Stimulated activated CD4-positive, alpha-beta T cell treated with anti-CD3 and anti-CD28 coated beads, Interleukin-1b, Interleukin-23, amount 100 ng/mL, for 48 hours (primary cell): ENCODE results near the gene TRAPPC2L.
"Not testable (repeated sequence)": the region's sequence is repeated elsewhere in the genome, so short reads cannot be mapped to it uniquely, and the experiment has no call there.

Source experiments
- DNase-seq: peaks from one replicate; pipeline ENCODE4 v3.0.0-alpha.2; 2020

Gene TRAPPC2L

DNA sequence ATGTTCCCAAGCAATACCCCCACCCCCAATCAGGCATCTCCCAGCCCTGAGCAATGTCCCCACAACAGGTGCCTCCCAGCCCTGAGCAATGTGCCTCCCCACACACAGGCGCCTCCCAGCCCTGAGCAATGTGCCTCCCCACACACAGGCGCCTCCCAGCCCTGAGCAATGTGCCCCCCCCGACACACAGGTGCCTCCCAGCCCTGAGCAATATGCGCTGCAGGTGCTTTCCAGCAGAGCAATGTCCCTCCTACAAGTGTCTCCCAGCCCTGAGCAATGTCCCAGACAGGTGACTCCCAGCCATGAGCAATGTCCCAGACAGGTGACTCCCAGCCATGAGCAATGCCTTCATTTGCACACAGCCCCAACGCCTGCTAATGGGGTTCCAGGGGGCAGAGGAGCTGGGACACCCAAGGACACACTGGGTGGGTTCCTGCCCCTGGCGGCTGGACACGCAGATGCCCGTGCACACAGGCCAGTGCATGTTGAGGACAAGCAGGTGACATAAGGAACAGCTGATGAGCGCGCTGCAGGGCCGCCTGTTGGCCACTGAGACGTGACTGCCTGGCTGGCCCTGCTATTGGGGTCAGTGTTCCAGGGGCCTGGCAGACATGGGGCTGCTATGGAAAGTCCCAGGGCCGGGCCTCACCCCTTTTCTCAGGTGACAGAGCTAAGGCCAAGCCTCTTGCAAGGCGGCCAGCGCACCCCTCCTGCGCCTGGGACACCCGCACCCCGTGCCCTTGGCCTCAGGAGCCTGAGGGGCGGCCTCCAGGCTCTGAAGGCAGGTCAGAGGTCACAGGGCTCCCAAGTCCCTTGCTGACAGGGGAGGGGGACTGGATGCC, 36.4 kb downstream of the TRAPPC2L start:
- DNase-seq: no peak

- DNase-seq: not testable (repeated sequence)
Measured at GRCh38 chr16:88894266-88894665, 37.3 kb downstream of the TRAPPC2L start.

DNA sequence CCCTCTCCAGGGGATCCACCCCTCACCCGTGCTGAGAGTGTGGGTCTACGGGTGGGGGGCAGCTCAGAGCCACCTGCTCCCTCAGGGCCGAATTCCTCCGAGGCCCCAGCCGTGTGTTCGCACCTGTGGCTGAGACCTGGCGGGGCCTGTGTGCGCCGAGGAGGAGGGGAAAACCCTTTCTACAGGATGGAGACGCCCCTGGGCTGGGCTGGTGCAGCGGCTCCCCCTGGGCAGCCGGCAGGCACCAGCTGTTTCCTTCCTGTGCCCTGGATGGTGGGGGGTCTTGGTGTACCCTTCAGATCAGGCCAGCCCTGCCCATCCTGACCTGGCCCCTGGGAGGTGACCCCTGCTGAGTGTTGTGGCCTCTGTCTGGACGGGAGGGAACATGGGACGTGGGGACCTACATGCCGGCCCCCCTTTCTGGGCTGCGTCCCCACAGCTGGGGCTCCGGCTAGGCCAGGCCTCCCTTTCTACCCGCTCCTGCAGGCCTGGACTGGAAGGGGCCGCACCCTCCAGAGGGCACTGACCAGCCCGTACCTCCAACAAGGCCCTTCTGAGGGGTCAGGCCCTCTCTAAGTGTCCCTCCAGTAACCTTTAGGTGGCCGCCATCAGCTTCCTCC, 37.9 kb downstream of the TRAPPC2L start:
- no peak for DNase-seq

DNA sequence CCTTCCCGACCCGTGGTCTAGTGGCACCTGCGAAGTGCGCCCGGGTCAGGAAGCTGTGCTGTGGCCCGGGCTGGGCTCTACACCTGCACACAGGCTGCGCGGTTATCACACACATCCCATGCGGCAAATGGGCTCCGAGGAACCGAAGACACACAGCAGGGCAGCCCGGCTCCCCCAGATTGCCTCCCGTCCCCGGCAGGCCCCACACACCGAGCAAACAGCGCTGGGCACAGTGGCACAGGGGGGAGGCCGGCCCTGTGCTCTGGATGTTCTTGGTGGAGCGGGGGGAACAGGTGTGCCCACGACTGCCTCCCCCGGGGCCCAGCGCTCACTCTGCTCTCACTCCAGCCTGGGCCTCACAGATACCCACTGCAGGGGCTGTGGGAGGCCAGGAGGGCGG, 38.4 kb downstream of the TRAPPC2L start:
- DNase-seq: no peak

DNA sequence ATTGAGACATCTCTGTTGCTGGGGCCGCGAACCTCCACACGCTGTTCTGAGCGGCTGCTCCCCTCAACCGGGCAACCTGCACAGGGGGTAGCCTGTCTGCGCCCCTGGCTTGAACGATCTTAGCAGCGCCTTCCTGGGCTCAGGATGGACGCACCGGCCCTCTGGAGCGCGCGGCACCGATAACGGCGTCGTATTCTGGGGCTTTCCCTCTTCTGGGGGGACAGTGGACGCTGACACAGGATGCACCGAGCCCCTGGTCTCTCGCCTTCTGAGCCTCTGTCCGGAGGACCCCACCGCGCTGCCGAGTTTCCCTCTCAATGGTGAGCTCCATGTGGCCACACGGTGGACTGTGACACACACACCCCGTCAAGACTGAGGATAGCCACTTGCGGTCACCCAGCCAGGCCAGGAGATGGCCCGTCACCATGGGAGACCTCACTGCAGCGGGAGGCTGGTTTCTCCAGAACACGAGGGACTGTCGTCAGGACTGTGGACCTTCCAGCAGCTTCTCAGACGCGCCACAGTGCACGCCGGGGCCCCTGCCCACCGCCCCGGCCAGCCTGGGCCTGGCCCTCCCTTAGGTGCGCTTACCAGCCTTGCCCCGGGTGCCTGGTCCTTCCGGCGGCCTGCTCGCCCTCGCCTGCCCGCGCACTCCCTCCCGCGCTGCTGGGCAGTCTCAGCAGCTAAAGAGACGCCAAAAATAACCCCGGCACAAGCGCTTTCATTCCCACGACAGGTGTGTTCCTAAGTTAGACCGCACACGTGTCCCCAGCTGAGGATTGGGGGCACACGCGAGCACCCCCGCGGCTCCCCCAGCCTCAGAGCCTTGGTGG, 39.5 kb downstream of the TRAPPC2L start:
- DNase-seq: no peak

GRCh38 chr16:88897696-88898425, 40.9 kb downstream of the TRAPPC2L start:
- DNase-seq: no peak

DNA sequence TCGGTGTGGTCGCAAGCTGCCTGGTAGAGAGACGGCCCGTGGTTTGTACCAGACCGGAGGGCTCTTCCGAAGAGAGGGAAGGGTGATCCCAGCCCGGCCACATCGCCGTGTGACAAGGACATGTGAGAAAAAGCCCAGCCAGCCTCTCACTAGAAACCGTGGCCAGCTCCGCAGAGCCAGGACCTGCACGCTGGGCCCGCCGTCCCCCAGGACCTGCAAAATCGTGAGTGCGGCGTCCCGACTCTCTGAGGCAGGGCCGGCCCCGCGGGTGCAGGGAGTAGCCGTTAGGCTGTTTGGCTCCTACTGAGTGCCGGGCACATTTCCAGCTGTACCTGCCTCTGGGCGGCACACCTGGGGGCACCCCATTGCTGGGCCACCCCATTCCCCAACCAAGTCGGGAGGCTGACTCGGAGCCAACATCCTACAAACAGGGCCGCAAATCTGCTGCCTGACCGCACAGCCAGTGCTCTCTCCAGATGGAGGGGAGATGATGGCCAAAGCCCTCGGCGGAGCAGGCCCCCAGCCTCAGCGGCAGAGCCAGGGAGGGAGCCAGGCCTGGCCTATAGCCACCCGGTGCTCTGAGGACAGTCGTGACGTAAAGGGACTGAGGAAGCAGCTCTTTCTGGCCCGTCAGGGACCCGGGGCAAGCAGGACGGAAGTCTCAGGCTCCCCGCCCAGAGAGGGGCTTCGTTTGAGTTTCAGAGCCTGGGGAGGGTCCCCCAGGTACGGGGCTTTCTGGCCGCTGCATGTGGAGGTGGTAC, 43.2 kb downstream of the TRAPPC2L start:
- DNase-seq: no peak

GRCh38 chr16:88900662-88901052, 43.7 kb downstream of the TRAPPC2L start:
- no peak for DNase-seq

GRCh38 chr16:88901718-88902337, 44.9 kb downstream of the TRAPPC2L start:
- no peak for DNase-seq

- DNase-seq: no peak
Measured at GRCh38 chr16:88902744-88903143, 45.8 kb downstream of the TRAPPC2L start.

DNA sequence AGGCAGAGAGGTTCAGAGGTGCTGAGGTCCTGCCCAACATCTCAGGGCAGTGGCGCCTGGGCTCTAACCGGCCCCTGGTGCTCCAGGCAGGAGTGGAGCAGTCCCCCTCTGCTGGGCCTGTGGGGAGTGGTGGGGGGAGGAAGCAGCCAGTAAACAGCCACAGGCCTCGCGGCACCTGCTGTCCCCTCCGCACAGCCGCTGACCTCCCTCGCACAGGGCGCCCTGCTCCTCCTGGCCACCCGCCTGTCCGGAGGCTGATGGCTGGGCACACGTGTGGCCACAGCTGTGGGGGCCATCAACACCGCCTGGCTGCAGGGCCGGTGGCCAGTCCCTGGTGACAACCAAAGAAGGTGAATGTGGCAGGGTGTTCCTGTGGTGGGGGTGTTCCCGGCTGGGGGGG, 46.3 kb downstream of the TRAPPC2L start:
- no peak for DNase-seq

DNA sequence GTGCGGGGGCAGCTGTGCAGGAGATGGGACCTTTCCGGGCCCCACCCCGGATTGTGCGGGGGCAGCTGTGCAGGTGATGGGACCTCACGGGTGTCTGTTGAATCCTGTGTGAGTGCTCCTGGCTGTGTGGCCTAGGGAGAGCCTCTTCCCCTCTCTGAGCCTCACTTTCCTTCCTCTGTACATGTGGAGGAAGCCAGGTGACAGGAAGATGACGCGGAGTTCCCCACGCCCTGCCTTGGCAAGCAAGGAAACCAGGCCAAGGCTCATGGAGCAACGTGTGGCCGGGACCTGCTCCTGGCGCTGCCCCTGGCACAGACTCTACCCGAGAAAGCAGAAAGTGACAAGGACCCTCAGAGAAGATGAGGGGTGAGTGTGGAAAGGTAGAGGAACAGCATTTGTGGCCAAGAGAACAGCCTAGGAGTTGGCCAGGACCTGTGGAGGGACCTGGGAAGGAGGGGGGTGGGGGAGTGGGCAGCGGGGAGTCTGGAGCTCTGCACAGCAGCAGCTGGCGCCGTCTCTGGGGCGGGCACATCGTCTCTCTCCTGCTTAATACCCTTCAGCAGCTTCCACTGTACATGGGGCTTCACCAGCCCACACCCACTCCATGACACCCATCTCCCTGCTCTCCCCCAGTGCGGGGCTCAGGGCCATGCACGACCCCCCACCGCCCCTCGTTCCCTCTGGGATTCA, 47.9 kb downstream of the TRAPPC2L start:
- no peak for DNase-seq

GRCh38 chr16:88905563-88905962, 48.6 kb downstream of the TRAPPC2L start:
- peak; percentile 13 for DNase-seq

- DNase-seq: no peak
Measured at GRCh38 chr16:88906020-88906419, 49.1 kb downstream of the TRAPPC2L start.

GRCh38 chr16:88906535-88907105, 49.7 kb downstream of the TRAPPC2L start:
- DNase-seq: no peak

DNA sequence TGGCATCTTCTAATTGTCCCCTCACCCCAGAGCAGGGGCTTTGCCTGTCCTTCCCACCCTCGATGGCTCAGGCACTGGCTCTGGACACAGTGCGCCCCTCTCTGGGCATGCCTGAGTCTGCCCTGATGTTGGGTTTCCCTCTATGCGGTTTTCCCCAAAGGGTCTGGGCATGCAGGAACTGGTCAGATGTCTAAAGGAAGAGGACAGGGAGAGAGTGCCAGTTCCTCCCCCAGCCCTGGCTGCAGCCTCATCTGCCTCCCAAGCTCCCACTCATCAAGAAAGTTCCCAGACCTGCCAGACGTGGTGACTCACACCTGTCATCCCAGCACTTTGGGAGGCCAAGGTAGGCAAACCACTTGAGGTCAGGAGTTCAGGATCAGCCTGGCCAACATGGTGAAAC, 50.8 kb downstream of the TRAPPC2L start:
- no peak for DNase-seq

DNA sequence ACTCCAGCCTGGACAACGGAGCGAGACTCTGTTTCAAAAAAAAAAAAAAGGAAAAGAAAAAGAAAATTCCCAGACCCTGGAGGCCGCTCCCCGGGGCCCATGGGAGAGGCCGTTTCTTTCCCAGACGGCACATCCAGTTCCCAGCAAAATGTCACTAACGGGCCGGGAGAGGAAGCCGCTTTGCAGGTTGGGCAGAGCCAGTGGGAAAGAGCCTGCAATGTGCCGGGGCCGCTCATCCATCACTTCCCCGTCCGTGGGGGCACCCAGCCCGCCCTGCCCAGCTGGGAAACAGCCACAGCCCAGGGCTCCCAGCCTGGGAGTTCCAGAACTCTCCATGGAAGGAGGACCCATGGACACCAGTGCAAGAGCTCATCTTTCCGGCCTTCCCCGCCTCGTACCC, 51.4 kb downstream of the TRAPPC2L start:
- DNase-seq: no peak

- no peak for DNase-seq
Measured at GRCh38 chr16:88909431-88910210, 52.7 kb downstream of the TRAPPC2L start.

DNA sequence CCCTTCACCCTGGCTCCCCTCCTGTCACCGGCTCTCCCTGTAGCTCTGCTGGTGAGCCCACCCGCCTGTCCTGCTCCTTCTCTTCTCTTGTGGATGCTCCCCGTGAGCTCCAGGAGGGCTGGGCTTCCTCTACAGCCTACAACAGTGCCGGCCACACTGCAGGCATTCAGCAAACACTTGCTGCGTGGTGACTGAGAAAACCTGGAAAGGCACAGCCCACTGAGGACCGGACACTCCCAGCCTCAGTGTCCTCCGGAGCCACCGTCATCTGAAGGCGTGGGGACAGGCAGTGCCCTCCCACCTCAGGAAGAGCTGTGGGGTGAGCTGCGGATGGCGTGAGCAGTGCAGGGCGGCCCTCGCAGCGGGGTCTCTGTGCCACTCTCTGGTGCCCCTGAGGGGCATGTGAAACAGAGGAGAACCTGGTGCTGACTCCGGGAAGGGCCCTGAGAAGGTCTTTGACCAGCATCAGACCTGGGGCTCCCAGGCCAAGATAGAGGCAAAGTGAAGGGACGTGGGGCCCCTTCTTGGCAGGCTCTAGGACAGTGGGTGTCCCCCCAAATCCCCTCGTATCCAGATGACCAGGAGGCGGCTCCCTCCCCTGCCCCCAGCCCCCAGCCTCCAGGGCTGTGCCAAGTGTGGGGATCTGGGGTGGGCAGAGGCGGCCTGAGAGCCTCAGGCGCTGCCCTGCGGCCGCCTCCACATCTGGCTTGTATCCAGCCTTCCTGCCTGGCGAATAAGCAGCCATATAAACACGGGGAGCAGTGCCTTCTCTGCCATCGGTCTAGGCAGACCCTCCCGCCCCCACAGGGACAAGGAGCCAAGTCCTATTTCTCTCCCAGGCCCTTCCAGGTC, 53.6 kb downstream of the TRAPPC2L start:
- DNase-seq: no peak
